SK-N-MC (cell line): ENCODE results near the gene ARID5B.

Source experiments
- EZH2 ChIP-seq: fragments of 200-600 bp; sonication (generic); IDR thresholded peaks from one replicate; pipeline ENCODE4 v1.6.1; 2017; ENCODE audit warnings: antibody characterized with exemption
- FOXP2 ChIP-seq: optimal IDR thresholded peaks from 2 replicates; pipeline ENCODE3; 2011; ENCODE audit warnings: mild to moderate bottlenecking, moderate library complexity; ENCODE audit not compliant: insufficient read depth; ENCODE audit errors: extremely low read length, control extremely low read depth
- POLR2AphosphoS5 ChIP-seq: IDR thresholded peaks from 2 replicates; pipeline ENCODE4 v1.6.1; 2012; ENCODE audit warnings: mild to moderate bottlenecking, low read depth, low read length, borderline replicate concordance

DNA sequence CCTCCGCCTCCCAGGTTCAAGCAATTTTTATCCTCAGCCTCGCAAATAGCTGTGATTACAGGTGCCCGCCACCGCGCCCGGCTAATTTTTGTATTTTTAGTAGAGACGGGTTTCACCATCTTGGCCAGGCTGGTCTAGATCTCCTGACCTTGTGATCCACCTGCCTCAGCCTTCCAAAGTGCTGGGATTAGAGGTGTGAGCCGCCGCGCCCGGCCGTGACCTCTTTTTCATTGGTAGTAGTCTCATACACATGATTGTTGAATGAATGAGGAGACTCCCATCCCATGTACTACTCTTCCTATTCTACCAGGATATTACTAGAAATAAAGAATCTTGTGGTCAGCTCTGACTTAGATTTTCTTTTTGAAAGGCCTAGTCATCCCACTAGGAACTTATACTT lies 56.8 kb downstream of the ARID5B start:
- TF ChIP-seq POLR2AphosphoS5 (no peak), EZH2 (no peak), FOXP2 (no peak)
